ENCODE data around the gene B3GALNT2.
A peak's percentile ranks its signal among the peaks of the same experiment; 100 is the strongest.
"Not testable (repeated sequence)": the region's sequence is repeated elsewhere in the genome, so short reads cannot be mapped to it uniquely, and the experiment has no call there.

Gene B3GALNT2

GRCh38 chr1:235504122-235504493 lies at the start of gene B3GALNT2:
Gene B3GALNT2, minus strand, starts transcription at chr1:235504452. Its CDS starts 200 bp downstream, at chr1:235504252.
- H3K4me3 ChIP-seq, result peak within 1 kb of the TSS; percentile 67 to 98 (median 91)
- H3K27ac ChIP-seq, result peak within 1 kb of the TSS; percentile 85 to 99 (median 94)

- no peak overlapping the region for H3K27ac ChIP-seq
- no peak overlapping the region for H3K4me3 ChIP-seq
Measured at GRCh38 chr1:235553112-235553551, 48.9 kb upstream of the B3GALNT2 start.

- Histone ChIP-seq H3K27ac (no peak overlapping the region), H3K4me3 (no peak overlapping the region)
Measured at GRCh38 chr1:235552146-235552716, 48.0 kb upstream of the B3GALNT2 start.

- Histone ChIP-seq H3K4me3 (no peak overlapping the region), H3K27ac (no peak overlapping the region)
Measured at GRCh38 chr1:235549351-235550139, 45.3 kb upstream of the B3GALNT2 start.

GRCh38 chr1:235546369-235547155 lies 42.3 kb upstream of the B3GALNT2 start:
- H3K4me3 ChIP-seq, H3K27ac ChIP-seq: not testable (repeated sequence)

GRCh38 chr1:235545292-235545930 lies 41.2 kb upstream of the B3GALNT2 start:
- Histone ChIP-seq H3K27ac (no peak overlapping the region), H3K4me3 (no peak overlapping the region)

- not testable (repeated sequence) for H3K27ac ChIP-seq, H3K4me3 ChIP-seq
Measured at GRCh38 chr1:235542845-235543244, 38.6 kb upstream of the B3GALNT2 start.

GRCh38 chr1:235533476-235534168 lies 29.4 kb upstream of the B3GALNT2 start:
- Histone ChIP-seq H3K4me3 (no peak overlapping the region), H3K27ac (no peak overlapping the region)

GRCh38 chr1:235532360-235532759 lies 28.1 kb upstream of the B3GALNT2 start:
- Histone ChIP-seq H3K4me3 (no peak overlapping the region), H3K27ac (no peak overlapping the region)

GRCh38 chr1:235527196-235527814 lies 23.1 kb upstream of the B3GALNT2 start:
- H3K4me3 ChIP-seq, result no peak overlapping the region
- no peak overlapping the region for H3K27ac ChIP-seq

- Histone ChIP-seq H3K27ac (no peak overlapping the region), H3K4me3 (no peak overlapping the region)
Measured at GRCh38 chr1:235525314-235525713, 21.1 kb upstream of the B3GALNT2 start.

- Histone ChIP-seq H3K27ac (no peak overlapping the region), H3K4me3 (no peak overlapping the region)
Measured at GRCh38 chr1:235516862-235517446, 12.7 kb upstream of the B3GALNT2 start.

- no peak overlapping the region for H3K27ac ChIP-seq
- H3K4me3 ChIP-seq, result no peak overlapping the region
Measured at GRCh38 chr1:235515844-235516512, 11.7 kb upstream of the B3GALNT2 start.

GRCh38 chr1:235513495-235514366 lies 9.5 kb upstream of the B3GALNT2 start:
- no peak overlapping the region for H3K4me3 ChIP-seq
- H3K27ac ChIP-seq, result no peak overlapping the region

GRCh38 chr1:235511470-235512240 lies 7.4 kb upstream of the B3GALNT2 start:
- H3K27ac ChIP-seq, result no peak overlapping the region

GRCh38 chr1:235510823-235511222 lies 6.6 kb upstream of the B3GALNT2 start:
- Histone ChIP-seq H3K4me3 (no peak overlapping the region), H3K27ac (no peak overlapping the region)

More at GRCh38 chr1:235511470-235512240, 7.4 kb upstream of the B3GALNT2 start:
- H3K4me3 ChIP-seq, result no peak overlapping the region

Measured in skin epidermis (tissue), 12 donors.